ENCODE data around the gene DNAI2. TPM values are rescaled to one million over a fixed set of nuclear protein-coding genes. Genes with fewer than 3 reads are reported as not detected.
"Not testable (repeated sequence)": the region's sequence is repeated elsewhere in the genome, so short reads cannot be mapped to it uniquely, and the experiment has no call there.

DNAI2 gene
- total RNA-seq, 1 donor from 2014 or later, result not detected

DNA sequence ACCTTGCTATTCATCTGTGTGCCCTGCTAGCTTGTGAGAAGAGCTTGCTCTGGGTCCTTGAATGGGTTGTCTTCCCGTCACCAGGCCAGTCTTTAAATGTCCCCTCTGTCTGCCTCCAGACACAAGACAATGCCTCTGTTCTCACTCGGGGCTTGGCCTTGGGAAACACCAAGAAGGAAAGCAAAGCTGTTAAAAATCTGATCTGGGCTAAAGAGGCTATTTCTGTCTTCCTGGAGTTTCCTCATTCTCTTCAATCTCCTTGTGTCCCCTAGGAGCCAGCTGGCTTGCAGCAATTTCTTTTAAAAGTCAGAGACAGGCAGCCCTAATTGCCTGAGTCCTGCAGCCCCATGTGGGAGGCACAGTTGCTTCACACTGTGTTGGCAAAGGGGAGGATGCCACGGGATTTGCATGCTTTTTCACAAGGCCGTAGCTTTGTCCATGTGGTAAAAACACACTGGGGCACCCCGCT lies 2.5 kb downstream of the DNAI2 start:
- no peak for ATAC-seq

DNA sequence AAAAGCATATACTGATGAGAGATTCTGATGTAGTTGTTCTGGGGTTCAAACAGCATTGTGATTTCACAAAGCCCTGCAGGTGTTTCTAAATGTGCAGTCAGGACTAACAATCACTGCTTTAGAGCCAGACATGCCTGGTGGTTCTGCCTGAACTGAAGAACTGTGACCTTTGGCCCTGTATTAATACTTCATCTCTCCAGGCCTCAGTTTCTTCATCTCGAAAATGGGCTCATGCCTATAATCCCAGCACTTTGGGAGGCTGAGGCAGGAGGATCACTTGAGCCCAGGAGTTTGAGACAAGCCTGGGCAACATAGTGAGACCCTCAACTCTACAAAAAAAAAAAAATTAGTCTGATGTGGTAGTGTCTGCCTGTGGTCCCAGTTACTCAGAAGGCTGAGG lies 3.9 kb downstream of the DNAI2 start:
- ATAC-seq, result no peak

DNA sequence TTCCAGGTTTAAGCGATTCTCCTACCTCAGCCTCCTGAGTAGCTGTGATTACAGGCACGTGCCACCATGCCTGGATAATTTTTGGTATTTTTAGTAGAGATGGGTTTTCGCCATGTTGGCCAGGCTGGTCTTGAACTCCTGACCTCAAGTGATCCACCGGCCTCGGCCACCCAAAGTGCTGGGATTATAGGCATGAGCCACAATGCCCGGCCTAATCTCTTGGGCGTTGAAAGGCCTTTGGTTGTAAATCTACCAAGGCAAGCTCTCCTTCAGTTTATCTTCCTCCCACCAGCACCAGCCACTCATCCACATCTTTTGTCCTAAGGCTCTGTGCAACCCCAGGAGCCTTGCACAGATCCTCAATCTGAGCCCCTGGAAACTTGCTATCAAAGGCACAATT lies 5.6 kb downstream of the DNAI2 start:
- ATAC-seq, result not testable (repeated sequence)

DNA sequence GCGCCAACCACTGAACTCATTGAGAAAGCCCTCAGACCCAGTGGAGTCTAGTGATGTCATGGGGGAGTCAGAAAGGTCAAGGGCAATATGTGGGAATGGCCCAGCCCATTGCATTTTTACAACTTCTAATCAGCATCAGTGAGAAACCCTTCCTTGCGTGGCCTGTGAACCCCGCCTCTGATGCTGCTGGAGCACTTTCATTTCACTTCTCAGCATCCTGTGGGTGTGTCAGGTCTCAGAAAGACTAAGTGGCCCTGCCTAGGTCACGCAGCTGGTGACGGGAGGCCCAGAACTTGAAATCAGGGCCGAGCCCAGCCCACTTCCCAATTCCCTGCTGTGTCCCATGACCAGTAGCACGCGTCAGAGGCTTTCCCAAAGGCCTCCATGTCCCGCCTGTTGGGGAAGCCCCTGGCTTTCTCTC lies 6.1 kb downstream of the DNAI2 start:
- ATAC-seq, result no peak

DNA sequence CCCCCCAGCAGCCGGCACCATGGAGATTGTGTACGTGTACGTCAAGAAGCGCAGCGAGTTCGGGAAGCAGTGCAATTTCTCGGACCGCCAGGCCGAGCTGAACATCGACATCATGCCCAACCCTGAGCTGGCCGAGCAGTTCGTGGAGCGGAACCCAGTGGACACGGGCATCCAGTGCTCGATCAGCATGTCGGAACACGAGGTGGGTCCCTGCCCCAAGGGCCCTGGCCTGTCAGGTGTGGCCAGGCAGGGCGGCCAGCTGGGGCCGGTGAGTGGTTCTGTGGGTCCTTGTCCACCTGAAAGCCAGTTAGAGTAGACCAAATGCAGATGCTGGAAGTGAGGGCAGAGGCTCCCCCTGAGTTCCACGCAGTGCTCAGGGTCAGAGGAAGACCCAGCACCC lies 7.8 kb downstream of the DNAI2 start:
- ATAC-seq, result no peak

DNA sequence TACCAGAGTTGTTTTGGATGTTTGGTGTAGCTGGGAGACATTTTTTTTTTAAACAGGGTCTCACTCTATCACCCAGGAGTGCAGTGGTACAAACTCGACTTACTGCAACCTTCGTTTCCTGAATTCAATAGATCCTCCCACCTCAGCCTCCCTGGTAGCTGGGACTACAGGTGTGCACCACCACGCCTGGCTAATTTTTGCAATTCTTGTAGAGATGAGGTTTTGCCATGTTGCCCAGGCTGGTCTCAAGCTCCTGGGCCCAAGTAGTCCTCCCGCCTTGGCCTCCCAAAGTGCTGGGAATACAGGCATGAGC lies 8.2 kb downstream of the DNAI2 start:
- ATAC-seq, result not testable (repeated sequence)

DNA sequence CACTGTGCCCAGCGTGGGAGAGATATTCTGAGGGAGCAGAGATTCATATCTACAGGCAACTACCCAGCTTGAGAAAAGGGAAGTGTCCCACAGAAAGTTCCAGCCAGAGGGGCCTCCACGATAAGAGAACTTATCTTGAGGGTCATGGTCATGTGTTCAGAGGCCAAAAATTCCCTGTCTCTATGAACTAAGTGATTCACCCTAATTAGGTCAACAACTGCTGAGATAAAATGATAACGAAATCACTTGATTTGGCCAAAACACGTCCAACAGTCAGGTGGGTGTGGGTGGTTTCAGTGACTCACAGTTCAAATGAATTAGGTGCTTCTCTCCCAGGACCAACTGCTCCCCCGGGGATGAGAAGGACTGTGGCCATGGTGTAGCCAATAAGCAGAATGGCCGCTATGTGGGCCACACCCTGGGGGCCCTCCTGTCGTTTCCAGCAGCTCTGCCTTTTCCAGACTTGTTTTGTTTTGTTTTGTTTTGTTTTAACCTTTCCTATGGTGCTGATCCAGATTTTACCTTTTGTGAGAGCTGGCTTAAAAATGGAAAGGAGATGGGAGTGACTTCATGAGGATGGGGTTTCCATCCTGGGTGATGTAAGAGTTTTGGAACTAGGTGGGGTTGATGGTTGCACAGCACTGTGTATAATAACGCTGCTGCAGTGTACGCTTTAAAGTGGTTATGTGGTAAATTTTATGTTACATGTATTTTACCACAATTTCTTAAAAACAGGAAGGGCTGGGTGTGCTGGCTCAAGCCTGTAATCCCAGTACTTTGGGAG lies 8.7 kb downstream of the DNAI2 start:
- ATAC-seq, result no peak

DNA sequence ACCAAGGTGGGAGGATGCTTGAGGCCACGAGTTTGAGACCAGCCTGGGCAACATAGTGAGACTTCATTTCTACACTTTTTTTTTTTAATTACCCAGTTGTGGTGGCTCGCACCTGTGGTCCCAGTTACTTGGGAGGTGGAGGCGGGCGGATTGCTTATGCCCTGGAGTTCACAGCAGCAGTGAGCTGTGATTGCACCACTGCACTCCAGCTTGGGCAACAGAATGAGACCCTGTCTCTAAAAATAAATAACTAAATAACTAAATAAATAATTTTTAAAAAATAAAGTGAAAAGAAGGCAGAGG lies 9.3 kb downstream of the DNAI2 start:
- ATAC-seq, result no peak

DNA sequence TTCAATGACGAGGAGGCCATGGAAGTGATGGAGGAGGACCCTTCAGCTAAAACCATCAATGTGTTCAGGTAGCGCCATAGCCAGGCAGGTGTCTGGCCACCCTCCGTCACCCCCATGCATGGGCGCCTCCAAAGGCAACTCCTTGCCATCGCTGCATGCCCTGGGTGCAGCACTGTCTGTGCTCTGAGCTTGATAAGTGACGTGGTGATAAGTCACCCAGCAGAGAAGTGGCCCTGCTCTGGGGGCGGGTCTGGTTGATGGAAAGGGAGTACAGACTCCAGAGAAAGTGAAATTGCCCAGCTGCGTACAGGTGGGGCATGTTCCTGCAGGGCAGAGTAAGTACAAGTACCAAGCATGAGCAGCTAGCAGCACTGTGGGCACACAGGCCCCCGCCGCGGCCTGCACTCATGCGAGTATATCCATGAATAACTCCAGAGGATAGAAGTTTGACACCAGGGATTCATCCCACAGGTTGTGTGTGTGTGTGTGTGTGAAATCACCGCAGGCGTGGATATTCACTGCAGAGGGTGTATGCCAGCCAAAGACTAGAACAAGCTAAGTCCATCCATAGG lies 13.1 kb downstream of the DNAI2 start:
- ATAC-seq, result no peak

DNA sequence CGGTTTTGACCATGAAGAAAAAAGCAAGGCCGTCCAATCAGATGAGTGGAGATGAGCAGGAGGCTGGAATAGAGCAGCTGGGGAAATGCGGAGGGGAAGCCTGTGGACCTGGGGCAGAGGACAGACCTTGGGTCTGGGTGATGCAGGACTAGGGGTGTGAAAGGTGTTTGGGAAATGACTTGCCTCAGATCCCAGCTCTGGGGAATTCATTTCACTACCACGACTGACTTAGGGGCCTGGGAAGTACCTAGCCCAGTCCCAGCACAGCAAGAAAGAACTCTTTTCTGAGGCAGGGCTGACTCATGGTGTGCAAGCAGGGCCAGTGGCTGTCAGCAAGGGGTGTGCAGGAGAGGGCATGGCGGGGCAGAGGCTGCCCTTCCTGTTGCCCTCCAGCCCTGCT lies 14.8 kb downstream of the DNAI2 start:
- ATAC-seq, result peak; percentile 31

DNA sequence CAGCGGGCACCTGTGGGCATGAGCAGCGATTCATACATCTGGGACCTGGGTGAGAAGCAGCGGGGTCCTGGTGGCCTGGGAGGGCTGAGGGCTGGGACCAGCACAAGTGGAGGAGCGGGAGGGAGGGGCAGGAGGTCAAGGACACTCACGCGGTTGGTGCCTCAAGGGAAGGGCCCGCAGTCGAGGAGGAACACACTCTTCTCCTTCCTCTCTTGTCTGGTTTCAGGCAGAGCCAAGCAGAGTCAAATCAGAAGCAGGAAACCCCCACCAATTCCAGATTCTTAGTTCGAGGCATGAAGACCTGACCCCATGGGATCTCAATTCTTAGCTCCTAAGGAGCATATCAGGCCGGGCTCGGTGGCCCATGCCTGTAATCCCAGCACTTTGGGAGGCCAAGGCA lies 15.7 kb downstream of the DNAI2 start:
- ATAC-seq, result no peak

DNA sequence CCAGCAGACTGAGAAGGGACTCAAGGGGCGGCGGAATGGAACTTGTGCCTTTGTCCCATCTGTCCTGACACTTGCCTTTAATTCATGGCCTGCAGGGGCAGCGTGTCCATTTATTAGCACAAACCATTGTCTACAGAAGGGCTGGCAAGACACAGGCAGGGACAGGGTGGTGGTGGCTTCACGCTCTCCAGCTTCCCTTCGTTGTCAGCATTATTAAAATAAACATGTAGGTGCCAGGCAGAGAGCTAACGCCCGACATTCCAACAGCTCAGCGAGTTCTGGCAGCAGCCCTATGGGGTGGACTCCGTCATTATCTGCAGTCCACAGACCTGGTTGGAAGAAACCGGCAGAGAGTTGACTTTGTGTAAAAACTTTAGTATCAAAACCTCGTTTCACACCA lies 16.3 kb downstream of the DNAI2 start:
- peak; percentile 55 for ATAC-seq

DNA sequence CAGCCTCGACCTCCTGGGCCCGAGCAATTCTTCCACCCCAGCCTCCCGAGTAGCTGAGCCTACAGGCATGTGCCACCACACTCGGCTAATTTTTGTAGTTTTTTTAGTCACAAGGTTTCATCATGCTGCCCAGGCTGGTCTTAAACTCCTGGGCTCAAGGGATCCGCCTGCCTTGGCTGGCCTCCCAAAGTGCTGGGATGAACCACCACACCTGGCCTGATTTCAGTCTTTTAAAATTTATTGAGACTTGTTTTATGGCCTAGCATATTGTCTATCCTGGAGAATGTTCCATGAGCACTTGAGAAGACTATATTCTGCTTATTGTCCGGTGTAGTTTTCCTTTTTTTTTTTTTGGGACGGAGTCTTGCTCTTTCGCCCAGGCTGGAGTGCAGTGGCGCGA lies 18.5 kb downstream of the DNAI2 start:
- no peak for ATAC-seq

DNA sequence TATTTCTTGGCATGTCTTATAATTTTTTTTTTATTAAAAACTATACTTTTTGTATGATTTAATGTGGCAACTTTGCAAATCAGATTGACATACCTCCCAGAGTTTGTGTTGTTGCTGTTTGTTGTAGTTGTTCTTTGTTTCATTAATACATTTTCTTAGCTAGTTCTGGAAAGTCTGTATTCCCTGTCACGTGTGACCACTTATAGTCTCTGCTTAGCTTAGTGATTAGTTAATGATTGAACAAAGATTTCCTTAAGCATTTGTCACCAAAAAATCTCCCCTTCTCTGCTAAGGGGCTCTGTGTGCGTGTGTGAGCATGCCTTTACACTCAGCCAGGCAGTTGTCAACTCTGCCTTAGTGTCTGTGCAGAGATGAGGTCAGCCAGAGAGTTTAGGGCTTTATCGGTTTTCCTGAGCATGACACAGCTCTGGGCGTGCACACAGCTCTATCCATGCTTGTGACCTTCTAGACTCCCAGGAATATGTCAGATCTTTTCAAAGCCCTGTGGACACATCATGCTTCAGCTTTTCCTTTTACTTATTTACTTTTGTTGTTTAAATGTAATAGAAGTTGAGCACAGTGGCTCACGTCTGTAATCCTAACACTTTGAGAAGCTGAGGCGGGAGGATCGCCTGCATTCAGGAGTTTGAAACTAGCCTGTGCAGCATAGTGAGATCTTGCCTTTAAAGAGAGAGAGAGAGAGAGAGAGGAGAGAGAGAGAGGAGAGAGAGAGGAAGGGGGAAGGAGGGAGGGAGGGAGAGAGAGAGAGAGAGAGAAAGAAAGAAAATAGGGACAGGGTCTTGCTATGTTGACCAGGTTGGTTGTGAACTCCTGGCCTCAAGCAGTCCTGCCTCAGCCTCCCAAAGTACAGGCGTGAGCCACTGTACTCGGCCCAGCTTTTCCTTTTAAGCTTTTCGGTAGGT lies 21.9 kb downstream of the DNAI2 start:
- peak; percentile 64 for ATAC-seq

DNA sequence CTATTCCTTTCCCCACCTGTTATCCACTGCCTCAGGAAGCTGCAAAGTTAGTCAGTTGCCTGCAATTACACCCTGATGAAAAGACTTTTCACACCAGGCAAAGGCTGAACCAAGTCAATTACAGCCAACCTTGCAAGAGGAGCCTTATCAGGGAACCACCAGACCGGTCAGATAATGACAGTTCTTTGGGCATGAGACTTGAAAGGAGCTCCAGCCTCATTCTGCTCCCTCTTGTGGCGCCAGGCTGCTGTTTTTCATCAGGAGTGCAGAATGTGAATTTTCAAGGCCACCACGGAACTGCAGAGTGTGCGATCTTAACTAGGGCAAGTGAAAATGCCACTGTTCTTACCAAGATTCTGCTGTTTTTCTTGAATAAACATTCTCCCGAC lies 22.5 kb downstream of the DNAI2 start:
- no peak for ATAC-seq

DNA sequence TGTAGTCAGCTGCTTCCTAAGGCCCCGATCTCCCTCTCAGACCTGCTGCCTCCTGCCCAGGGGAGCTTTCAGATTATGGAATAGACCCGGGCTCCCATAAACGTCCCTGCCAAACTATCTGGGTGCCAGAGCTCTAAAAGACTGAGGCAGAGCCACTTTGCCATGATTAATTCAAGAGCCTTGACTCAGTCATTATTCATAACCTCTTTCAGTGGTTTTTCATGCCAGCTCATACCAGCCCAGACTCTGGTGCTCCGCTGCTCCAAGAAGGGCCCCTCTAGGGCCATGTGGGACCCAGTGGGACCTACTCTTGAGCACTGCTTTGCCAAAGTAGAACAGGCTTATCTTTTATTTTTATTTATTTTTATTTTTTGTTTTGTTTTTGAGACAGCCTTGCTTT lies 23.9 kb downstream of the DNAI2 start:
- no peak for ATAC-seq

DNA sequence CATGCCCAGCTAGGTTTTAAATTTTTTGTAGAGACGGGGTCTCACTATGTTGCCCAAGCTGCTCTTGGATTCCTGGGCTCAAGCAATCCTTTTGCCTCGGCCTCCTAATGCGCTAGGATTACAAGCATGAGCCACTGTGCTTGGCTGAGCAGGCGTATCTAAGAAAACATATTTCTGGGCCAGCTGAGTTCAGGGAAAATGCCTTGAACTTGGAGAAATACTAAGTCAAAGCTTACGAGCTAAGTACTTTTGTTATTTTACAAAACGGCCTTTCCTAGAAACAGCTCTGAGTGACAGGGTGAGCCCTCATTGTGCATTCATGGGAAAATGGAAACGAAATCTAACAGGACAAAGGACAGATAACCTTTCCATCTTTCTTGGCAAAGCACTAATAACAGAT lies 24.7 kb downstream of the DNAI2 start:
- ATAC-seq, result no peak

DNA sequence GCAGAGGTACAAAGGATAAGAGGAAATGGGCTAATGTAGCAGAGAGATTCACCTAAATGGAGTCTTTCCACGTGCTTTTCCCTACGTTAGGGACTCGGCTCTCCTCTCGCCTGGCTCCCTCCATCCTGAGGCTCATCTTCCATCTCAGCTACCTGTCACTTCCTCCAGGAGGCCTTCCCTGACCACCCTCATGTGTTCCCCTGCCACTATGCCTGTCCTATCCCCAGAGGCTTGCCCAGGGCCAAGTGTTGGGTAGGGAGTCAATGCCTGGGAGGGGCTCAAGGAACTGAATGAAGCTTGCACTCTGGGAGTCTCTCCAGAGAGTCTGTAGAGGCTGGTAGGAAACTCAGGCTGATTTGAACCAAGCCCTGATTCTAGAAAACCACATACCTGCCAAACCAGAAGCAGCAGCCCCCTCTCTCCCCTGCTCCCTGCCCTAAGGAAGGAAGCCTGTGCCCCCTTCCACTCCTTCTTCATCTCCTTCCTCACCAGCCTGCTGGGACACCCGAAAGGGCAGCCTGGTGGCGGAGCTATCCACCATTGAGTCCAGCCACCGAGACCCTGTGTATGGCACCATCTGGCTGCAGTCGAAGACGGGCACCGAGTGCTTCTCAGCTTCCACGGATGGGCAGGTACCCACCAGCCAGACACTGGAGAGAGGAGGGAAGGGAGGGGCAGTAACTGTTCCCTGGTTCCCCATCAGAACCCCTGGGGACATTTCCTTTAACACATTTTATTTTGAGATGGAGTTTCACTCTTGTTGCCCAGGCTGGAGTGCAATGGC lies 25.4 kb downstream of the DNAI2 start:
- no peak for ATAC-seq

DNA sequence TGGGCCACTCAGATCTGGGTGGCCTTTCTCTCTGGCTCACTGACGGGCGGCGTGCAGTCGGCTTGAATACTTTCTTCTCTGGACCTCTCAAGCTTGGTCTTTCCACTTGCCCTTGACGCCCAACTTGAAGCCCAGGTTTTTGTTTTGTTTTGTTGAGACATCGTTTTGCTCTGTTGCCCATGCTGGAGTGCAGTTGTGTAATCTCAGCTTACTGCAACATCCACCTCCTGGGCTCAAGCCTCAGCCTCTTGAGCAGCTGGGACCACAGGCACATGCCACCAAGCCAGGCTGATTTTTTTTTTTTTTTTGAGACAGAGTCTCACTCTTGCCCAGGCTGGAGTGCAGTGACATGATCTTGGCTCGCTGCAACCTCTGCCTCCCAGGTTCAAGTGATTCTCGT lies 29.3 kb downstream of the DNAI2 start:
- ATAC-seq, result no peak

DNA sequence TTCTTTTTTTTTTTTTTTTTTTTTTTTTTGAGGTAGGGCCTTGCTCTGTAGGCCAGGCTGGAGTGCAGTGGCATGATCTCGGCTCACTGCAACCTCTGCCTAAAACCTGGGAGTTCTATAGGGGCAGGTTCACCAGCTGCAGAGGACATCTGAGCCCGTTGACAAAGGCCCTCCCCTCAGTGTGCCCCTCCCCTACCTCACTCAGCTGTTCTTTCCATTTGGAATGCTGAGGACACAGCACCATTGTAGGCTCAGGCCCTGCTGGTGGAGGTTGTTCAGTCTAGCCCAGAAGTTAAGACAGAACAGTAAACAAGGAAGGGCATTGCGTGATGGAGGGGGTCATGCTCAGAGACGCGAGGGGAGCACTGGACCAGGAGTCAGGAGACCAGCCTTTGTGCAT lies 30.1 kb downstream of the DNAI2 start:
- ATAC-seq, result no peak

DNA sequence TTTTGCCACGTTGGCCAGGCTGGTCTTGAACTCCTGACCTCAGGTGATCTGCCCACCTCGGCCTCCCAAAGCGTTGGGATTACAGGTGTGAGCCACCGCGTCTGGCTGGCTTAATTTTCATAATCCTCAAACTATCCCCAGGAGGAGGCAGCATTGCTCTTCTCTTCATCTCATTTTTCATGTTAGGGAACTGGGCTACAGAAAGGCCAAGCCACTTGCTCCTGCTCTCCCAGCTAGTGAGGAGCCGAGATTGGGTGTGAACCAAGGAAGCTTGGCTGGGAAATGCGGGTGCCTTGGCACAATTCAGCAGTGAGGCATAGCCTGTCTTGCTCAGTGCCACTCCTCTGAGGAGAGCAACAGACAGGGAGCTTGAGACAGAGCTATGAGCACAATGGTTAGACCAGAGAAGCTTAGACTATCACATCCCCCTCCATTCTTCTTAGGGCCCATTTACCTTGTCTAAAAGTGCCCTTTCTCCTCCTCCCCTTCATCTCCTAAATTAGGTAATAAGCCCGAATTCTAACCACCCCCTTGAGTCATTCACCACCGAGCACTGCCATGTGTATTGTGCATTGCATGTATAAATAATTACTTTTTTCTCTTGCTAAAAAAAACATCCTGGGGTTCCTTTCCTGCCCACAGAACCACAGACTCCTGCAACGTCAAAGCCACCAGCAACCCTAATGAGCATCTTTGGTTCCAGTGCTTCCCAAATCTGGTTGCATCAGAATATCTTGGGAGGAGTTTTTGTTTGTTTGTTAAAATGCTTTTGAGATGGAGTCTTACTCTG lies 32.0 kb downstream of the DNAI2 start:
- no peak for ATAC-seq

Data from esophagus mucosa (tissue), 1 donor.